GM18873 (cell line): ENCODE measurements around the gene KPNA2.
"Not testable (repeated sequence)": the region's sequence is repeated elsewhere in the genome, so short reads cannot be mapped to it uniquely, and the experiment has no call there.

ENCODE experiments used
- ATAC-seq: cut with Tn5 transposase; IDR thresholded peaks from one replicate; pipeline ENCODE4 v1.9.1; 2021; ENCODE audit warnings: mild to moderate bottlenecking, moderate library complexity, moderate number of reproducible peaks; ENCODE audit not compliant: unreplicated experiment, low FRiP score

The KPNA2 gene

GRCh38 chr17:68019675-68020408 is 15.7 kb upstream of the KPNA2 start:
- peak; percentile 89 for ATAC-seq

- no peak for ATAC-seq
These were observed 15.2 kb upstream of the KPNA2 start for GRCh38 chr17:68020409-68020756.

- not testable (repeated sequence) for ATAC-seq
These were observed 14.7 kb upstream of the KPNA2 start for GRCh38 chr17:68020791-68021190.

GRCh38 chr17:68021963-68022362 is 13.6 kb upstream of the KPNA2 start:
- ATAC-seq, result no peak

GRCh38 chr17:68022547-68022946 is 13.0 kb upstream of the KPNA2 start:
- ATAC-seq, result not testable (repeated sequence)

GRCh38 chr17:68029512-68030215 is 5.9 kb upstream of the KPNA2 start:
- ATAC-seq, result no peak

GRCh38 chr17:68033636-68034451 is 1.7 kb upstream of the KPNA2 start:
- no peak for ATAC-seq

GRCh38 chr17:68034452-68034776 is 1.1 kb upstream of the KPNA2 start:
- no peak for ATAC-seq

- ATAC-seq, result peak; percentile 73
These were observed 408 bp upstream of the KPNA2 start for GRCh38 chr17:68035131-68035522.

GRCh38 chr17:68036304-68037147 is 991 bp downstream of the KPNA2 start:
- no peak for ATAC-seq

GRCh38 chr17:68047153-68047846 is 11.8 kb downstream of the KPNA2 start:
- no peak for ATAC-seq

- not testable (repeated sequence) for ATAC-seq
These were observed 12.5 kb downstream of the KPNA2 start for GRCh38 chr17:68047890-68048542.

GRCh38 chr17:68048996-68049395 is 13.5 kb downstream of the KPNA2 start:
- ATAC-seq, result no peak

GRCh38 chr17:68049812-68050437 is 14.4 kb downstream of the KPNA2 start:
- not testable (repeated sequence) for ATAC-seq

- not testable (repeated sequence) for ATAC-seq
These were observed 16.1 kb downstream of the KPNA2 start for GRCh38 chr17:68051321-68052312.

- no peak for ATAC-seq
These were observed 17.3 kb downstream of the KPNA2 start for GRCh38 chr17:68052810-68053209.

GRCh38 chr17:68053231-68054013 is 17.9 kb downstream of the KPNA2 start:
- no peak for ATAC-seq
